ENCODE results near the gene CD40LG.
A peak's percentile ranks its signal among the peaks of the same experiment; 100 is the strongest.

The CD40LG gene

GRCh38 chrX:136650811-136651210 lies 2.9 kb downstream of the CD40LG start:
- no peak for DNase-seq (ENCODE audit: low spot score)

GRCh38 chrX:136652822-136653723 lies 5.1 kb downstream of the CD40LG start:
- no peak for DNase-seq (ENCODE audit: low spot score)

GRCh38 chrX:136656361-136656964 lies 8.5 kb downstream of the CD40LG start:
- DNase-seq (ENCODE audit: low spot score): no peak

DNA sequence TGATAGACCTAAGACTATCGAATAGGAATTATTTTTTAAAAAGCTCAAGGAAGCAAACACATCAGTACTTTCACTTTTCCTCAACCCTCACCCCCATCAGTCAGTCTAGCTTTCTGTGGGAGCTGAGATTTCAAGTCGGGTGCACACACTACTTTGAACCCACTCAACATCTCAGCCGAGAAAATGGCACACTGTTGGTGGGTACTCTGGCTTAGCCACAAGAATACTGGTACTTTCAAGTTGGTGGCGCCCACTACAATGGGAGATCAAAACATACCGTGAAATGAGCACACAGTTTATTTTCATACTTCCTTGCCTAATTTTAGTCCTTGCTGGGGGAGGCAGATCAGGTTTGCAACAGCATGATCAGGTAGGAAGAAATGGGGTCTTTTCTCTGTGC lies 10.2 kb downstream of the CD40LG start:
- DNase-seq (ENCODE audit: low spot score): no peak

DNA sequence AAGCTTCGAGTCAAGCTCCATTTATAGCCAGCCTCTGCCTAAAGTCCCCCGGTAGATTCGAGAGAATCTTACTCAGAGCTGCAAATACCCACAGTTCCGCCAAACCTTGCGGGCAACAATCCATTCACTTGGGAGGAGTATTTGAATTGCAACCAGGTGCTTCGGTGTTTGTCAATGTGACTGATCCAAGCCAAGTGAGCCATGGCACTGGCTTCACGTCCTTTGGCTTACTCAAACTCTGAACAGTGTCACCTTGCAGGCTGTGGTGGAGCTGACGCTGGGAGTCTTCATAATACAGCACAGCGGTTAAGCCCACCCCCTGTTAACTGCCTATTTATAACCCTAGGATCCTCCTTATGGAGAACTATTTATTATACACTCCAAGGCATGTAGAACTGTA lies 11.2 kb downstream of the CD40LG start:
- DNase-seq (ENCODE audit: low spot score): no peak

- no peak for DNase-seq (ENCODE audit: low spot score)
Observed at GRCh38 chrX:136660896-136661295, 12.9 kb downstream of the CD40LG start.

DNA sequence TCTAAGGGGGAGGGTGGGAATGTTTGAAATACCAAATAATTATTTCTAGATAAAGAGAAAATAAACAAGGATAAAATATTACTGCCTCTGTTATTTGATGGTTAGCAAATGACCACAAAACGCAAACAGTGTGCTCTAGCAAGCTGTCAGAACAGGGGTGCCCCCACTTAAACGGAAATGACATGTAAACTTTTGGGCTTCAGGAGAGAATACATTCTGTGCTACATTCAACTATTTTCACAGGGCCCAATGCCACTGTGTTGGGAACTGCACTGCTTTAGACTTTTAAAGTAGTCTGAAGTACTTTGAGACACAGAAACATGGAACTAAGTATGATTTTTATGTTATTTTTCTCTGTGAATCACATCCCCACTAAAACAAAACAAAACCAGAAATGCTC lies 14.1 kb downstream of the CD40LG start:
- DNase-seq (ENCODE audit: low spot score): no peak

DNA sequence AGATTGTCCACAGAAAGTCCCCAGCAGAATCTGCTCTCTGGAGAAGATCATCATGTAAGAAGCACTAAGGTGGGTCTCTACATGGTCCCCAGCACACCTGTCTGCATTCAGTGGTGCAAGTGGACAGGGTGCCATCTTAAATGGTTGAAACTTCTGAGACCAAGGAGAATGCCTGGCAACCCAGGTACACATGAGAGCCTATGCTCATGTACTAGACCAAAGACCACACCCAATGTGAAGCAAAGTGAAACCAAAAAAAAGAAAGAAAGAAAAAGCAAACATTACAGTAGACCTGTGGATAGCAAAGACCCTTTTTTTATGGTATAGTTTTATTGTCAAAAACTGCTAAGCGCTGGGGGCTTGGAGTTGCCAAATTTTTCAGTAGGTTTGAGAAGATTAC lies 15.0 kb downstream of the CD40LG start:
- DNase-seq (ENCODE audit: low spot score): no peak

DNA sequence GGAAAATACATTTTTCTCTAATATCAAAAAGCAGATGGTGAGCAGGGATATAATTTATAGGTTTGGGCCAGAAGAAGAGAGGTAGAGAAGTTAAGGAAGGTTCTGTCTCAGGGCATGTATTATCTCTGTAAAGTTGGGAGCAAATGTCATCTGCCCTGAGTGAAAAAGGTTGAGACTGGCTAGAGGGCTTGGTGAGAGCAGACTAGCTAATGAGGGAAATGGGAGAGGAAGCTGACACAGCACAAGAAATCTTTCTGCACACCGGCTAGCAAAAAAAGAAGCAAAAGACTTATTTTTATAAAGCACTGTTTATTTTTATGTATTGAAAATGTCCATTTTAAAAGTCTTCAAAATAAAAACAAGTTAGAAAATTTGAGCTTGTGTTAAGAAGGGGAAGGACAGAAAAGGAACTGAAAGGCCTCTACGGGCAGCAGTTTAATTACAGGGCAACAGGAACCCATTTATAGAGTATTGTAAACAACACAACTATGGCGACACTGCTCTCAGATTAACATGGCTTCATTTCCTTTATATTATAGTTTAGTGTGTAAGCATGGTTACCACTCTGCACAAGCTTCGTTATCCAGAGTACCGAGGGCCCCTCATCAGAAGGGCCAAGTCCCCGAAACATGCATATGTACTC lies 17.4 kb downstream of the CD40LG start:
- DNase-seq (ENCODE audit: low spot score): no peak

DNA sequence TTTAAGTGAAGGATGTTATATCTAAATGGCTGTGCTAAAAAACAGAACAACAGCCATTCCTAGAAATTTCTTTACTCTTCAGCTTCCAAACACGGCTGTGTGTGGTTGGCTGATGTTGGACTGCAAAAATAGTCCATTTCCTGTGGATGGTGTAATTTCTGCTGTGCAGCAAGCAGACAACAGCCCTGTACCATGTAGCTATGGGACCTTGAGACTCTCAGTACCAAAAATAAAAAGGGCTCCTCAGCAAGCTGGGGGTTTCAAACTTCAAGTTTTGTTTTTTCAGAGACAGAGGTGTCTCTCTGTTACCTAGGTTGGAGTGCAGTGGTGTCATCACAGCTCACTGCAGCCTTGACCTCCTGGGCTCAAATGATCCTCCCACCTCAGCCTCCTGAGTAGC lies 18.1 kb downstream of the CD40LG start:
- no peak for DNase-seq (ENCODE audit: low spot score)

DNA sequence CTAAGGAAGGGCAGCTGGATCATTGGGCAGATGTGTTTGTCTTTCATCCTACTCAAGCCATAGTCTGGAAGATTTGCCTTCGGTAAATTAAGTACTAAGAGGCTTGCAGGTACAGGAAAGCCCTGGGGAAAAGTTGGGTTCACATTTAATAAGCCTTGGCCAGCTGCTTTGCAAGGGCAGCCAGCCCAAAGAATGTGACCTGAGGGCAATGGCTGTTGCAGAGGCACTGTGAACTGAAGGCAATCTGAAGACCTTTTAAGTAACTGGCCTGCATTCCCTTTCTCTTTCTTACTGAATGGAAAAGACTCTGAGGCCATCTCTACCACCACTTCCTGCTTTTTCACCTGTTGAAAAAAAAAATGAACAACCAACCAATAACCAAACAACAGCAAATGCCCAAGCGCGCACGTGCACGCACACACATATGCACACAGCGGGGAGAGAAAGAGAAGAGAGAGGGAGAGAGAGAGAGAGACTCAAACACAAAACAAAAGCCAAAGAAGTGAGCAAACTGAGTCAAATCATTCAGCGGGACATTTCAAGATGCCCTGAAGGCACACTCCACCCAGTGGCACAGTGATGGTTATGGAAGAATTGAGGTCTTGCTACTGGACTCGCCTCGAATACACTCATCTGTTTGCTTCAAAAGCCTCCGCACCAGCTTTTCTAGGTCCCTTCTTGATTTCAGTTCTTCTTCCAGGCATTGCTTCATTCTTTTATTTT lies 19.6 kb downstream of the CD40LG start:
- DNase-seq (ENCODE audit: low spot score): no peak

GRCh38 chrX:136671006-136671610 lies 23.1 kb downstream of the CD40LG start:
- no peak for DNase-seq (ENCODE audit: low spot score)

- DNase-seq (ENCODE audit: low spot score): no peak
Observed at GRCh38 chrX:136674270-136674985, 26.5 kb downstream of the CD40LG start.

GRCh38 chrX:136679531-136679930 lies 31.6 kb downstream of the CD40LG start:
- DNase-seq (ENCODE audit: low spot score): no peak

GRCh38 chrX:136684120-136684519 lies 36.2 kb downstream of the CD40LG start:
- DNase-seq (ENCODE audit: low spot score): no peak

- DNase-seq (ENCODE audit: low spot score): no peak
Observed at GRCh38 chrX:136687457-136687856, 39.5 kb downstream of the CD40LG start.

DNA sequence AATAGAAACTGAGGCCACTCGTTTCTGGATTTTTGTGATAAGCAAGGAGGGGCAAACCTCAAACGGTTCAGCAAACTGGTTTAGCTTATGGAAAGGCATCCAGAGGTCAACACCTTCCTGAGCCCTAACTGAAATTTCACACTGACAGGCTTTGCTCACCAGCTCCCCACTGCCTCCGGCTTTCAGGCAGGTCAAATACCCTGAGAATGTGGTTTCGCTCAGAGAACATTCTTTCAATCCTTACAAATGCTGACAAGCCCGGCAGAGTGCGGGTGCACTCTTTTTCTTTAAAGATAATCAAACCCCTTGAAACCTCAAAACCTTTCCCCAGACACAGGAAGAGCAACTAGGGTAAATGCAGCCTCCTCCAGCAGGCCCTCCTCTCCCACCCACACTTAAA lies 41.5 kb downstream of the CD40LG start:
- no peak for DNase-seq (ENCODE audit: low spot score)

- DNase-seq (ENCODE audit: low spot score): no peak
Observed at GRCh38 chrX:136691028-136691809, 43.3 kb downstream of the CD40LG start.

DNA sequence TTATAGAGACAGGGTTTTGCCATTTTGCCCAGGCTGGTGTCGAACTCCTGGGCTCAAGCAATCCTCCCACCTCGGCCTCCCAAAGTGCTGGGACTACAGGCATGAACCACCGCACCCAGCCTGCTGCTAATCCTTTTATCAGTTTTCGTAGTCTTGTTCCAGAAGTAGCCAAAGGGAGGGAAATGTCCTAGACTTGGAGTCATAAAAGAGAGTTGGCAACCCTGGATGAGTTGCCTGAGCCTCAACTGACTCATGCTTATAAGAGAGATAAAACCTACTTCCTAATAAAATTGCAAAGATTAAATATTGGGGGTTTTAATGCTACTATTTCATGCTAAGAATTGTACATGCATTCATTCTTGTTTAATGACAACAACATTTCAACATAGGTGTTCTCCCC lies 44.3 kb downstream of the CD40LG start:
- no peak for DNase-seq (ENCODE audit: low spot score)

DNA sequence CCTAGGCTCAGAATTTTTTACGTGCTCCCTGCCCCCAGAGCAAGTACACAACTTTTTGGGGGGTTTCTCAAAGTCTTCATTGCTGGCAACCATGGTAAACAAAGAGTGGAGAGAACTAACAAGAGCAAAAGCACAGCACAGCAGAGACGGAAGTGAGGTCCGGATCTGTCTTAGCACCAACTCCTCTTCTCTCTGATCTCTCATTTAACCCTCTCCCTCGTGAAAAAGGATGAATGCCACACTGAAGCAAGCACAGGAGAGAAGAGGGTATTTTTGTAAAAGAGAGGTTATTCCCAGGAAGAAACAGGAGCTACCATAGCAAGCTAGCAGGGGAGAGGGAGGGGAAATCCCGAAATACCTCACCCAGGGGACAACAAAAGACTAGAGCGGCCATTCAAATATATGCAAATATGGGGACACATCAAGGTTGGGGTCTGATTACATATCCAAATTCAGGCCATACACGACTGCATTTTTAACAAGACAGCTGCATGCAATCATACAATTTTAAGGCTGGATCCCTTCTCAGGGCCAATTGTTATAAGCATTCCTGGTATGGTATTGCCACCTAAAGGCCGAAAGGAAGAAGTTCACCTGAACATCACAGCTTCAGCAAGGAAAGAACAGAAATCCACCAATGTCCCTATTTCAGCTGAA lies 46.6 kb downstream of the CD40LG start:
- peak; percentile 15 for DNase-seq (ENCODE audit: low spot score)

Measured in HuH-7 (cell line).